ENCODE results near the gene HSCB.

Gene HSCB

DNA sequence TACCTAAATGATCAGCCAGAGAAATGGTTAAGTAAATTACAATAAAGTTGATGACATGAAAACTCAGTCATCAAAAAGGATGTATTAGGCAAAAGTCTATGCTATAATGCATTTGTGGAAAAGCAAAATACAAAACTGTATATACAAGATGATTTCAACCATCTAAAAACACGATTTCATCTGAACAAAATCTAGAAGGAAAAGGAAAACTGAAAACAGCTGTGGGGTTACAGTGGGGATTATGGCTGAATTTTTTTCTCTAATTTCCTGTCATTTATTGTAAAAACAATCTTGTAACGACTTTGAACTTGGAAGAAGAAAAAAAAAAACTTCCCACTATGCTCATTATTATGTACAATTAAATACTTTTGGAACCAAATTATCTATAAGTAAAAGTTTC is 30.5 kb upstream of the HSCB start:
- no peak overlapping the region for H3K4me3 ChIP-seq (replicated peaks in 1 of 2; ENCODE audit: low read depth in 2 of 2, low read length in 2 of 2)
- TF ChIP-seq, protein P1, sequence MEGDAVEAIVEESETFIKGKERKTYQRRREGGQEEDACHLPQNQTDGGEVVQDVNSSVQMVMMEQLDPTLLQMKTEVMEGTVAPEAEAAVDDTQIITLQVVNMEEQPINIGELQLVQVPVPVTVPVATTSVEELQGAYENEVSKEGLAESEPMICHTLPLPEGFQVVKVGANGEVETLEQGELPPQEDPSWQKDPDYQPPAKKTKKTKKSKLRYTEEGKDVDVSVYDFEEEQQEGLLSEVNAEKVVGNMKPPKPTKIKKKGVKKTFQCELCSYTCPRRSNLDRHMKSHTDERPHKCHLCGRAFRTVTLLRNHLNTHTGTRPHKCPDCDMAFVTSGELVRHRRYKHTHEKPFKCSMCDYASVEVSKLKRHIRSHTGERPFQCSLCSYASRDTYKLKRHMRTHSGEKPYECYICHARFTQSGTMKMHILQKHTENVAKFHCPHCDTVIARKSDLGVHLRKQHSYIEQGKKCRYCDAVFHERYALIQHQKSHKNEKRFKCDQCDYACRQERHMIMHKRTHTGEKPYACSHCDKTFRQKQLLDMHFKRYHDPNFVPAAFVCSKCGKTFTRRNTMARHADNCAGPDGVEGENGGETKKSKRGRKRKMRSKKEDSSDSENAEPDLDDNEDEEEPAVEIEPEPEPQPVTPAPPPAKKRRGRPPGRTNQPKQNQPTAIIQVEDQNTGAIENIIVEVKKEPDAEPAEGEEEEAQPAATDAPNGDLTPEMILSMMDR (IDR thresholded peaks at IDR 0.05; ENCODE audit: low read depth, low read length): no peak
- peak in 1 of 2 donors; percentile 5 for DNase-seq (ENCODE audit: low read depth in 2 of 2)

DNA sequence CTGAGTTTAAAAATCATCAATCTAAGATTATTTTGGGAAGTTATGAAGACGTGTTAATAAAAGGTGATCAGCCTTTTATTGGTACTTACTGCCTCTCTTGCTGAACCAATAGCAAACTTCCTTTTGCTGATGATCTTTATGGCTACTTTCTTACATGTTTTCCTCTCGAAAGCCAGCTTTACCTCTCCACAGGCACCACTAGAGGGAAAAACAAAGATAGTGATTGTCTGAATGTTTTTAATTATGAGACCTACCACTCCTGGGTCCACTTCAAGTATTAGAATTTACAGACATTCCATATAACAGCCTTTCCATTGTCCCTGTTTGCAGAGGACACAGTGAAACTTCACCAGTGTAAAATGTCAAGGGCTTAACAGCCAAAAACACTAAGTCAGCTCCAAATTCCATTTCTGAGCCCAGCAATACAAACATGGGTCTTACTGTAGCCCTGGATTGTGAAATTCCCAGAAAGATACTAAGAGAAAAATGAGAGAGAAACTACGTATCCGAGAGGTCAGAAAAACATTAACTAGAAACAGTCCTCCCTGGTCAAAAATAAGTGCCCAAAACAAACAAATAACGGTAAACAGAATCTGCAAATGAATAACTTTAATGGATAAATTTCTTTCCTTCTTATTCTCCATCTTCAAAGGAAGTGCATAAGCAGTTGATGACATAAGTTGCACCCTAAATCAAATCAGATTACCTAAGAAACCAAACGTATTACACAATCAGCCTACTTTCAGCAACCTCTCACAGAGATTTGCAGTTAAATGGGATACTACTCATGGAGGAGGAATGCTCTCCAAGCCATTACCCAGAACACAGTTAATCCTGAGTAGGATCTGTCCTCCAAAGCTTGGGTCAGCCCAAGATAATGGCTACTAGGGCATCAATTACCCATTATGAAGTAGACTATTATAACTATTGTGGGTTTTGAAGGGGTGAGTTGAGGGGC is 29.7 kb upstream of the HSCB start:
- DNase-seq (ENCODE audit: low read depth in 2 of 2): peak; percentile 88 to 97
- TF ChIP-seq, protein P1 (IDR thresholded peaks at IDR 0.05; ENCODE audit: low read depth, low read length): peak; percentile 30
- peak overlapping the region in 1 of 2 donors; percentile 0 for H3K4me3 ChIP-seq (replicated peaks in 1 of 2; ENCODE audit: low read depth in 2 of 2, low read length in 2 of 2)

DNA sequence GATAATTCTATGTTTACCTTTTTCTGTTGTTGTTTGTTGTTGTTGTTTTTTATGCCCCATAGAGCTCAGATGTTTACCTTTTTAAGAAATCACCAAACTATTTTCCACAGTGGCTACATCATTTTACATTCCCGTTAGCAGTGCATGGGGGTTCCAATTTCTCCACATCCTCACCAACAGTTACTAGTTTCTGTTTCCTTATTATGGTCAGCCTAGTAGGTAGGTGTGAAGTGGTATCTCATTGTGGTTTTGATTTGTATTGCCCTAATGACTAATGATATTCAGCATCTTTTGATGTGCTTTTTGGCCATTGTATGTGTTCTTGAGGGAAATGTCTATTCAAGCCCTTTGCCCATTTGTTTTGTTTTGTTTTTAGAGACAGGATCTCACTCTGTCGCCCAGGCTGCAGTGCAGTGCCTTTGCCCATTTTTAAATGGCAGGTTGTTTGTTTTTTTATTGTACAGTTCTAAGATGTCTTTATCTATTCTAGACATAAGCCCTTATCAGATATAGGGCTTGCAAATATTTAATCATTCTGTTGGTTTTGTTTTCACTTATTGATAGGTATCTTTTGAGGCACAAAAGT is 27.7 kb upstream of the HSCB start:
- TF ChIP-seq, protein P1 (IDR thresholded peaks at IDR 0.05; ENCODE audit: low read depth, low read length): no peak
- no peak overlapping the region for H3K4me3 ChIP-seq (replicated peaks in 1 of 2; ENCODE audit: low read depth in 2 of 2, low read length in 2 of 2)
- no peak for DNase-seq (ENCODE audit: low read depth in 2 of 2)

DNA sequence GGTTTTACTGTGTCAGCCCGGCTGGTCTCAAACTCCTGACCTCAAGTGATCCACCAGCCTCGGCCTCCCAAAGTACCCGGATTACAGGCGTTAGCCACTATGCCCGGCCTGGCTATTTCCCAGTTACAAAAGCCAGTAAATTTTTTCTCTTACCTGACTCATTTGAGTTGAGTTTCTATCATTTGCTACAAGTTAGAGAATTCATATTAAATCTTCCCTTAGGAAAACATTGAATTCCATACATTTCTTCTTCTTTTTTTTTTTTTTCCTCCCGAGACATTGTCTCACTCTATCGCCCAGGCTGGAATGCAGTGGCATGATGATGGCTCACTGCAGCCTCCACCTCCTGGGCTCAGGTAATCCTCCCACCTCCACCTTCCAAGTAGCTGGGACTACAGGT is 26.2 kb upstream of the HSCB start:
- no peak for DNase-seq (ENCODE audit: low read depth in 2 of 2)
- TF ChIP-seq, protein P1 (IDR thresholded peaks at IDR 0.05; ENCODE audit: low read depth, low read length): no peak
- no peak overlapping the region for H3K4me3 ChIP-seq (replicated peaks in 1 of 2; ENCODE audit: low read depth in 2 of 2, low read length in 2 of 2)

DNA sequence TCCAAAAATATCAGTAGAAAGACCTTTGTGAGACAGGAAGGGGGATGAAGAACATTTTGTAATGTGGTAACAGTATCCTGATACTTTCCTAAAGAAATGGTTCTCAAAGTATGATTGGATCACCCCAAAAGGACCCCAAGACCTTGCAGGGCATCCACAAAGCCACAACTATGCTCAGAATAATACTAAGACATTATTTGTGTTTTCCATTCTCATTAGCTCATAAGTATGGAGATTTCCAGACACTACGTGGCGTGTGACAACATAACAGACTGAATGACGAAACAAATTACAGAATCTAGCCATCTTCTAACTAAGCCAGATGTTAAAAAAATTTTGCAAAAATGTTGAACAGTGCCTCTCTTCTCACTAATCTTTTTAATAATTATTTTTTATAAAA is 25.2 kb upstream of the HSCB start:
- DNase-seq (ENCODE audit: low read depth in 2 of 2): peak in 1 of 2 donors; percentile 18
- TF ChIP-seq, protein P1 (IDR thresholded peaks at IDR 0.05; ENCODE audit: low read depth, low read length): no peak
- H3K4me3 ChIP-seq (replicated peaks in 1 of 2; ENCODE audit: low read depth in 2 of 2, low read length in 2 of 2): no peak overlapping the region

DNA sequence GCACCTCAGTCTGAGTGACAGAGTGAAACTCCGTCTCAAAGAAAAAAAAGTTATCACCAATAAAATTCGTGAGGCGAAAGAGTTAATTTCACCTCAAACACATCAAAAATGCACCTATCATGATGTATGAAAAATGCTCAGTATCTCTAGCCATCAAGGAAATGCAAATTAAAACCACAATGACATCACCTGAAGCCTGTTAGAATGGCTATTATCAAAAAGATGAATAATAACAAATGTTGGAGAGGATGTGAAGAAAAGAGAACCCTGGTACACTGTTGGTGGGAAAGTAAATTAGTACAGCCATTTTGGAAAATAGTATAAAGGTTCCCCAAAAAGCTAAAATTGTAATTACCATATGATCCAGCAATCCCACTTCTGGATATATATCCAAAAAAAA is 23.8 kb upstream of the HSCB start:
- H3K4me3 ChIP-seq (replicated peaks in 1 of 2; ENCODE audit: low read depth in 2 of 2, low read length in 2 of 2): no peak overlapping the region
- TF ChIP-seq, protein P1 (IDR thresholded peaks at IDR 0.05; ENCODE audit: low read depth, low read length): no peak
- no peak for DNase-seq (ENCODE audit: low read depth in 2 of 2)

All from cardiac fibroblast (primary cell).